ENCODE data around the gene SAMMSON.

DNA sequence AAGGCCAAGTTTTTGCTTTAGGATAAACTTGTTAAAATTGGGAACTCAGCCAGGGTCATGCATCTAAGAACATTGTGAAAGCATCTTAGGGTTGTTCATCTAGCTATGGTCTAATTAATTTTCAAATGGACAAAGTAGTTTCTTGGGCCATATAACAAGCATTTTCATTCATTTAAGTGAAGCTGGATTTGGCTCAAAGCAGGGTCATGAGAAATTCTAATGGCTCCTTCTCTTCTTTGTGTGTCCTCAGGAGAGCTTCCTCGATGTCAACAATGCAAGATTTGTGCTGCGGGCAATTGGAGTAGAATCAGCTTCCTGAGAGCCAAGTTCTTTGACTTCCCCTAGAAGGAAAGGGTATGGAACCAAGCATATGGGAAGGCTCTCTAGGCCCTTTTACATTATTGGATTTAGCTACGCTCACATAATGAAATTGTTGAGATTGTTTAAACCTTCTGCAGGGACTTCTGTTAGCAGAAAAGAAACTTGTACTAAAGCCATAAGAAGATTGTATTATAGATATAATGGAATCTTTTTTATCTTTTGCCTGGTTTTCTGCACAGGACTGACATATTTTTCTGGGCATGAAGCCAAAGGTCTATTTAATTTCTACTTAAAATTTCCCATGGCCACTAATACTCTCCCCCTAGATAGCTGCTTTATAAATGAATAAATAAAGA is 1.8 kb upstream of the SAMMSON start:
- TF ChIP-seq, protein P1, sequence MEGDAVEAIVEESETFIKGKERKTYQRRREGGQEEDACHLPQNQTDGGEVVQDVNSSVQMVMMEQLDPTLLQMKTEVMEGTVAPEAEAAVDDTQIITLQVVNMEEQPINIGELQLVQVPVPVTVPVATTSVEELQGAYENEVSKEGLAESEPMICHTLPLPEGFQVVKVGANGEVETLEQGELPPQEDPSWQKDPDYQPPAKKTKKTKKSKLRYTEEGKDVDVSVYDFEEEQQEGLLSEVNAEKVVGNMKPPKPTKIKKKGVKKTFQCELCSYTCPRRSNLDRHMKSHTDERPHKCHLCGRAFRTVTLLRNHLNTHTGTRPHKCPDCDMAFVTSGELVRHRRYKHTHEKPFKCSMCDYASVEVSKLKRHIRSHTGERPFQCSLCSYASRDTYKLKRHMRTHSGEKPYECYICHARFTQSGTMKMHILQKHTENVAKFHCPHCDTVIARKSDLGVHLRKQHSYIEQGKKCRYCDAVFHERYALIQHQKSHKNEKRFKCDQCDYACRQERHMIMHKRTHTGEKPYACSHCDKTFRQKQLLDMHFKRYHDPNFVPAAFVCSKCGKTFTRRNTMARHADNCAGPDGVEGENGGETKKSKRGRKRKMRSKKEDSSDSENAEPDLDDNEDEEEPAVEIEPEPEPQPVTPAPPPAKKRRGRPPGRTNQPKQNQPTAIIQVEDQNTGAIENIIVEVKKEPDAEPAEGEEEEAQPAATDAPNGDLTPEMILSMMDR (IDR thresholded peaks at IDR 0.05), result no peak
- TF ChIP-seq POLR2A (IDR thresholded peaks at IDR 0.05) (no peak), EP300 (IDR thresholded peaks at IDR 0.05) (no peak), POLR2AphosphoS5 (IDR thresholded peaks at IDR 0.05) (no peak)
